Progenitor cell of endocrine pancreas (in vitro differentiated cells): ENCODE measurements around the gene SLC25A28. TPM values are rescaled to one million over a fixed set of nuclear protein-coding genes. Genes with fewer than 3 reads are reported as not detected.

ENCODE experiments used
- DNase-seq: peaks from one replicate; pipeline ENCODE4 v3.0.0; 2021; ENCODE audit warnings: low spot score; ENCODE audit not compliant: unreplicated experiment
- H3K27ac Mint-ChIP-seq: 2 replicates; pipeline ENCODE4 v1.8.0; 2021; ENCODE audit warnings: mild to moderate bottlenecking, moderate library complexity, mixed read lengths
- H3K27me3 Mint-ChIP-seq: 2 replicates; pipeline ENCODE4 v1.8.0; 2021; ENCODE audit warnings: mixed read lengths
- H3K36me3 Mint-ChIP-seq: 2 replicates; pipeline ENCODE4 v1.8.0; 2022; ENCODE audit warnings: mixed read lengths; ENCODE audit not compliant: insufficient read depth
- H3K4me1 Mint-ChIP-seq: 2 replicates; pipeline ENCODE4 v1.8.0; 2021; ENCODE audit warnings: low read depth, mixed read lengths
- H3K4me3 Mint-ChIP-seq: 2 replicates; pipeline ENCODE4 v1.8.0; 2021; ENCODE audit warnings: low read depth, mild to moderate bottlenecking, moderate library complexity, mixed read lengths
- H3K9me3 Mint-ChIP-seq: 2 replicates; pipeline ENCODE4 v1.8.0; 2021; ENCODE audit warnings: low read depth, mixed read lengths
- CTCF ChIP-seq: fragments of 200-600 bp; sonication (generic); IDR thresholded peaks from one replicate; pipeline ENCODE4 v1.5.0; 2021; ENCODE audit warnings: antibody characterized with exemption, mild to moderate bottlenecking; ENCODE audit not compliant: unreplicated experiment
- total RNA-seq: library from RNA; stranded (reverse); gene quantifications from 2 replicates; pipeline ENCODE4 v1.2.1, GENCODE V29; 2021

The SLC25A28 gene
- total RNA-seq, 1 donor from 2014 or later = 29.4 TPM

- DNase-seq = no peak
- Mint-ChIP-seq H3K9me3 (no peaks in the 10 kb centered on the region), H3K4me3 (no peak overlapping the region), H3K27me3 (no peaks in the 10 kb centered on the region), H3K4me1 (no peaks in the 10 kb centered on the region), H3K36me3 (no peaks in the 10 kb centered on the region), H3K27ac (no peak overlapping the region)
- no peak for TF ChIP-seq CTCF
Observed at GRCh38 chr10:99633832-99634231, 13.6 kb upstream of the SLC25A28 start.

GRCh38 chr10:99631496-99631895, 11.3 kb upstream of the SLC25A28 start:
- Mint-ChIP-seq H3K4me1 (no peaks in the 10 kb centered on the region), H3K4me3 (no peak overlapping the region), H3K36me3 (no peaks in the 10 kb centered on the region), H3K27ac (no peak overlapping the region), H3K9me3 (no peaks in the 10 kb centered on the region), H3K27me3 (peaks cover under 1% of the 10 kb centered on the region)
- TF ChIP-seq CTCF = no peak
- DNase-seq = no peak

GRCh38 chr10:99630991-99631390, 10.8 kb upstream of the SLC25A28 start:
- Mint-ChIP-seq H3K4me3 (no peak overlapping the region), H3K27me3 (peaks cover 3% of the 10 kb centered on the region), H3K36me3 (no peaks in the 10 kb centered on the region), H3K27ac (no peak overlapping the region), H3K9me3 (no peaks in the 10 kb centered on the region), H3K4me1 (no peaks in the 10 kb centered on the region)
- TF ChIP-seq CTCF = no peak
- no peak for DNase-seq

GRCh38 chr10:99630433-99630832, 10.2 kb upstream of the SLC25A28 start:
- TF ChIP-seq CTCF = peak; percentile 43
- Mint-ChIP-seq H3K36me3 (no peaks in the 10 kb centered on the region), H3K4me1 (no peaks in the 10 kb centered on the region), H3K4me3 (no peak overlapping the region), H3K27me3 (peaks cover 3% of the 10 kb centered on the region), H3K27ac (no peak overlapping the region), H3K9me3 (no peaks in the 10 kb centered on the region)
- no peak for DNase-seq

- H3K36me3 Mint-ChIP-seq = no peaks in the 10 kb centered on the region
- TF ChIP-seq CTCF = no peak
Observed at GRCh38 chr10:99629625-99629978, 9.4 kb upstream of the SLC25A28 start.

More at GRCh38 chr10:99629625-99629978, 9.4 kb upstream of the SLC25A28 start:
- DNase-seq = no peak
- Mint-ChIP-seq H3K27ac (no peak overlapping the region), H3K9me3 (no peaks in the 10 kb centered on the region), H3K27me3 (peaks cover 3% of the 10 kb centered on the region), H3K4me3 (no peak overlapping the region), H3K4me1 (no peaks in the 10 kb centered on the region)
